GM18868 (cell line): Measurements from ENCODE around the gene ZFP64.
"Not testable (repeated sequence)": the region's sequence is repeated elsewhere in the genome, so short reads cannot be mapped to it uniquely, and the experiment has no call there.

Experiments
- ATAC-seq: cut with Tn5 transposase; IDR thresholded peaks from one replicate; pipeline ENCODE4 v1.9.1; 2021; ENCODE audit warnings: mild to moderate bottlenecking, moderate library complexity; ENCODE audit not compliant: unreplicated experiment

ZFP64 gene

GRCh38 chr20:52207020-52207810, 15.6 kb upstream of the ZFP64 start:
- ATAC-seq, result no peak

DNA sequence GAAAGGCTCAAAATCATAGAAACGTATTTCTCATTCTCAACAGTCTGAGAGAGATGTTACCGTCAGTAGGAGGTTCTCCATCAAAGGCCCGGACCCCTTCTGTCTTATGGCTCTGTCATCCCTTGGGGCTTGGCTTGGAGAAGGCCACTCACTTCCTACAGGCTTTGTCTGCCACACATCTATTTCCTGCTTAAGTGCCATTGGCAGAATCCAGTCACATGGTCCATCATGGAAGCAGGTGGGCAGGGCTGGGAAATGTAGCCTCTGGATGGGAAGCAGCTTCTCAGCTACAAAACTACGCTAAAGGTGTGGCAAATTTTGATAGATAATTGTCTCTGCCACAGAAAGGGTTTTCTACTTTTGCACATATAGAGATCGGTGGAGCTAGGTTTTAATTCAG, 12.6 kb upstream of the ZFP64 start:
- ATAC-seq, result no peak

DNA sequence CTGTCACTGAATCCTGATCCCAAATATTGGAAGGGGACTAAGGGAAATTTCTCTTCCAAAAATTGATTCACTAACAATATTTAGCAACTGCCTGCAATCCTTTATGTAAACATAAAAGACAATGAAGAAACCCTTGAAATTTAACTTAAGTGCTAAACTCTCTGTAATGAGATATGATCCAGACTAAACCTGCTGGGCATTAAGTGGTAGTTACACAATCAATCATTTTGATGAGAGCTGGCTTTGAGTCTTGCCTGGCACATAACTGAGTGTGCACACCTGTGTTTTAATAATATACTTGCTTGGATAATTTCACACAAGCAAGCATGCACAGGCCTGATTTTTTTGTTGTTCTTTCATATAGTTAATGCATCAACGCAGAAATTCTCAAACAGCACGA, 9.8 kb upstream of the ZFP64 start:
- ATAC-seq, result no peak

GRCh38 chr20:52200870-52201269, 9.3 kb upstream of the ZFP64 start:
- ATAC-seq, result no peak

DNA sequence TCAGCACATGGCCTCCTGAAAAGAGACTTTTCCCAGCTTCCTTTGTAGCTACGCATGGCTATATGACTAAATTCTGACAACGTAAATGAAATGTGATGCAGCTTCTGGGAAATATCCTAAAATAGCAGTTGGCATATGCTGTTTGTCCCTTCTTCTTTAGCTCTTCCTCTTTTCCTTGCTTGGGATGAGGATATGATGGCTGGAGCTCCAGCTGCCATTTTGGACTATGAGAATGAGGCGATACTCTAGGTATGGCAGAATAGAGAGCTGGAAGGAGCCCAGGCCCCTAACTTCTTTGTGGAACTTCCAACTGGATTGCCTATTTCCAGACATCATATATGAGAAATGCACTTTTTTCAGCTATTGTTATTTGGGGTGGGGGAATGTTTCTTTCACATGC, 5.3 kb upstream of the ZFP64 start:
- no peak for ATAC-seq

DNA sequence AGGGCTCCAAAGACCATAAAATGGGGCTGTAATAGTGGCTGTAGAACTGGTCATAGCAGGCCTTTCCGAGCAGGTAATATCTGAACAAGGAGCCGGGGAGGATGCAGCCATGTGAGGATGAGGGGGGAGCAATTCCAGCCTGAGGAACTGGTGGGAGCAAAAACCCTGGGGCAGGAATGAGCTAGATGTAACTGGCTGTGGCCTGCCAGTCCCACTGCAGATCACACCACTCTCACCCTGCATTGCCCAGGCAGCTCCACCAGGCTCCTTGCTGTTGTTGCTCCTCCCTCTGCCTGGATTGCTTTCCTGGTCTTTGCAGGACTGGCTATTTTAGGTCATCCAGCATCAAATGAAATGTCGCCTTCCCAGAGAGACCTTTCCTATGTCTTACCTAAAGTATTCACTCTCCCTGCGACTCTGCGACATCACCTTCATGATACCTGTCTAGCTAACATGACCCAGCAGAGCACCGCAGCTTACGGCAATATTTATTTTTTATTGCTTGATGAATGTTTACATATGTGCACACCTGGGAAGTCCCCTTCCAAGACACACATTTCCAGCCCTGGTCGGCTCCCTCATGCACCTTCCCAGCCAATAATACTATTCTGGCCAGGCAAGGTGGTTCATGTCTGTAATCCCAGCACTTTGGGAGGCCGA, 2.4 kb upstream of the ZFP64 start:
- no peak for ATAC-seq

- ATAC-seq, result no peak
Measured at GRCh38 chr20:52193133-52193532, 1.6 kb upstream of the ZFP64 start.

GRCh38 chr20:52192719-52193007, 1.1 kb upstream of the ZFP64 start:
- not testable (repeated sequence) for ATAC-seq

DNA sequence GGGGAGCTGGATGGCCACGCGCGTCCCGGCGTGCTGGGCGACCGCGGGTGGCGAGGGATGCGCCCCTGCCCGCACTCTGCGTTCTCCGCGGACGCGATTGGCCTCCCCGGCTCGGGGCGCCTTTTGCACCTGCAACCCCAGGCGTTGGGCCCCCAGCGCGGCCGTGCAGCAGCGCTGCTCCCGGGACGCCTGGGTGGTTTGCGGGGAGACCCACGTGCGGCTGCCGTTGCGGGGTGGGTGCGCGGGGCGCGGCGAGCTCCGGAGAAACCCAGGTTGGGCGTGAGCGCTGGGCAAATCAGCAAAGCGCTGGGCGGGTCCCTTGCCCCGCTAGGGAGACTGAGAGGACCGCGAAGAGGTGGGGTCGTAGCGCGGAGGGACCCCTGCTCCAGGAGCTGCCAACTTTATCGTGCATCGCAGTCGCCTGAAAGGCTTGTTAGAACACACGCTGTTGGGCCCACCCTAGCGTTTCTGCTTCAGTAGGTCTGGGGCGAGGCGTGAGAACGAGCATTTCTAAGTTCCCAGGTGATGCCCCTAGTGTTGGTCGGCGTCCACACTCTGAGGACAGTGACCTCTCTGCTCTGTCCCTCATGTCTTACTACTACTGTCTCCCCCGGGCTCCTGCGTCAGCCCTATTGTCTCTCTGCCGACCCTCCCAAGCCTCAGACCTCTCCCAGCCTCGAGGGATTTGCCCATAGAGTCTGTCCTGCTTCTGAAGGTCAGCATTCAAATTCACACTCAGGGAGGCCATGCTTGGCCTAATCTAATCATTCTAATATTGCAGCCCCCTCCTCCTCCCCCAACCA, 538 bp upstream of the ZFP64 start:
- peak; percentile 42 for ATAC-seq

GRCh38 chr20:52190437-52191131, 995 bp downstream of the ZFP64 start:
- peak; percentile 33 for ATAC-seq

GRCh38 chr20:52181766-52182165, 9.8 kb downstream of the ZFP64 start:
- ATAC-seq, result no peak

DNA sequence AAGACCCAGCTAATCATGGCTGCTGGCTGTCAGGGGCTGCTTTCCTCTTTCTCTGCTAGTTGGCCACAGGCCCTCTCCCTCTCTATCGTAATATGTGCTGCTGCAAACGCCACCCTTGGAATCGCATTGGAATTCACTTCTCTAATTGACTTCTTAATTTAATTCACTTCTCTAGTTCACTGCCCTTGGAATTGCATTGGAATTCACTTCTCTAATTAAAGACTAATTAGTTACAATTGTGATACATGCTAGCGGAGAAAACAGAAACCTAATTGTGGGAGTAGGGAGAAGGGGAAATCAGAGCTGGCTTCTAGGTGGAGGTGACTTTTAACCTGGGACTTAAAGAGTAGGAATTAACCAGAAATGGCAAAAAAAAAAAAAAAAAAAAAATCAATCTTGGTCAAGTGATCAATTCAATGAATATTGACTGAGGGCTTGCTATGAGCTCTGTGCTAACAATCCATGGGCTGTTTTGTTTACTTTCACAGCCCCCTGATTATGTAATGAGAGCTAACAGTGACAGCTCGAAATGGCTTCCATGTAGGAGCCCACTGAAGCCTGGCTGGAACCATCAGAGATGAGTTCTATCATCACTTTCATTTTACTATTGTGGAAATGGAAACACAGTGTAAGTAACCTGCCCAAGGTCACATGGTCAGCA, 11.3 kb downstream of the ZFP64 start:
- ATAC-seq, result no peak

DNA sequence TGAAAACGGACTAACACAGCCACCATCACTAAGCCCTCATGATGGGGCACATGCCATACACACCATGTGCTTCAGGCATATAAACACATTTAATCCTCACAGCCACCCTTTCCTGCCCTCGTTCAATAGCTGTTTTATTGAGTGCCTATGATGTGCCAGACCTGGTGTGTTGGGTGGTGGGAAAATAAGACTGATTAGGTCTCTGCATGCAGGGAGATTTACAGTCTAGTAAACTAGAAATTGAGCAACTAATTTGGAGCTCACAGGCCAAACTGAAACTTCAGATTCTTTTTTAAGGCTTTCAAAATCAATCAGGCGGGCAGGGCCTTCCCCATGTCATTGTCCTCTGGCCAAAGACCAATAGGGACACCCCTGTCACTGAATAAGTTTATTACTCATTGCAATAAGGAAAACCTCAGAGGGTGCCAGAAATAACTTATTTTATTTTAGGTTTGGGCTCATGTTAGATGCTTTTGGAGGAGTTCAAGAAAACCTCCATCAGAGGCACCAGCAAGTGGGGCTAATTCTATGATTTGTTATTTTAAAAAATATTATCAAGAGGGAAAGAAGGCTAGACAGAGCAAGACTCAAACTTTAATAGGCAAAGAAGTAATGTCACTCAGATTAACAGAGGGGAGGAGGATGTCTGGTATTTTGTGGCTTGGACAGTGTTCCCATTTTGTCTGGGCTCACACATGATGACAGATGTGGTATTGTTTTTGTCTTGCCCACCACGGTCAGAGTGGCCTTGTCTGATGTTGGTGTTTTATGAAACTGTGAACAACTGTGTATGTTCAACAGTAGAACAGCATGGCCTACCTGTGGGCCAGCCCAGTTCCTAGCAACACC, 12.0 kb downstream of the ZFP64 start:
- peak; percentile 89 for ATAC-seq

- ATAC-seq, result no peak
Measured at GRCh38 chr20:52178691-52179090, 12.9 kb downstream of the ZFP64 start.

DNA sequence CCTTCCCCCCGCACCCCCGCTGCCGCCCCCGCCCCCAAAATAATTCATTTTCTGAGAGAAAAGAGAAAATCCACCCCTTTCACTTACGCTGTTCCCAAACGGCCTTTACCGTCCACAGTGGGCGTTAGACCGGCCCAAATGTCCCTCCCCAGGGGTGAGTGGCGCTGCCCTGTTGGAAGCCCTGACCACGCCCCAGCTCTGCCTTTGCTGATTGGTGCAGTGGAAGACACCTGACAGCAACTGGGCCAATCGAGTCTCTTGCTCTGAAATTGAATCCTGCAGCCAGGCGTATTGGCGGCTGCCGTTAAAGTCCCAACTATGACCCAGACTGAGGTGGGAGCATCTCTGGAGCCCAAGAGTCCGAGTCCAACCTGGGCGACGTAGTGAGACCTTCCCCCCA, 15.7 kb downstream of the ZFP64 start:
- ATAC-seq, result no peak

- peak; percentile 95 for ATAC-seq
Measured at GRCh38 chr20:52172392-52173047, 19.1 kb downstream of the ZFP64 start.

DNA sequence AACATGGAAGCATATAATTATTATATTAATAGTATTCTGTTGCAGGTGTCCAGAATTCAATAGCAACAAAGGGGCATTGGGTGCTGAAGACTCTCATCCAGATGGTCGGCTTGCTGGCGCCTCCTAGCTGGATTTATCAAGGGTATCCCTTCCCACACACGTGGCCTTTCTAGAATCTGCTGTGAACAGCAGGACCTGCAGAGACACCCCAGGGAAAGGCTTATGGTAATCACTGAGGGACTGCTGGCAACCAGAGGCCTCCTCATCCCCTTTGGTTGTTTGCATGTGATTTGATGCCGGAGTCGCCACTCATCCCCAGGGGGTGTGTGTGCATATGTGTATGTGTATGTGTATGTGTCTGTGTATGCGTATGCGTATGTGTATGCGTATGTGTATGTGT, 20.6 kb downstream of the ZFP64 start:
- ATAC-seq, result no peak

- ATAC-seq, result no peak
Measured at GRCh38 chr20:52168116-52168515, 23.5 kb downstream of the ZFP64 start.

DNA sequence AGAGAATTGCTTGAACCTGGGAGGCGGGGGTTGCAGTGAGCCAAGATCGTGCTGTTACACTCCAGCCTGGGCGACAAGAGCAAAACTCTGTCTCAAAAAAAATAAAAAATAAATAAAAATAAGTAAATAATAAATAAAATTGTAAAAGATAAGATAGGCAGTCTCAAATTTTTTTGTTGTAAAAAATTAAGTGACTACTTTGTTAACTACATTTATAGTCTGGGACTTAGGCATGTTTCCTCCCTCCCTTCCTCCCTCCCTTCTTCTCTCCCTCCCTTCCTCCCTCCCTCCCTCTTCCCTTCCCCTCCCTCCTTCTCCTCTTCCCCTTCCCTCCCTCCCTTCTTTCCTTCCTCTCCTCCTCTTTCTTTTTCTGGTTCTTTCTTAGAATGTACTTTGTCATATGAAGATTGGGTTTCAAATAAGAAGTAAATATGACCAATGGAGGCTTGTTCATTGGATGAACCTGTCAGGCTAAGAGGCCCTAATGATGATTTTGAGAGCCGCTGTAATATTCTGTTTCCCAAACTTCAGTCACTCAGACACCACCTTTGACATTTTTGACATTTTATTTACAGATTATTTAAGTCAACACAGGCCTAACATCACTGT, 24.2 kb downstream of the ZFP64 start:
- no peak for ATAC-seq
